ENCODE results near the gene SNTB2.

SNTB2 gene

GRCh38 chr16:69324585-69325253 lies 137.8 kb downstream of the SNTB2 start:
- no peak for TF ChIP-seq POLR2A (IDR thresholded peaks at IDR 0.05; ENCODE audit: low read depth, low read length)
- TF ChIP-seq TAF1 (IDR thresholded peaks at IDR 0.05; ENCODE audit: borderline replicate concordance, low read depth, low read length) = no peak
- peak; percentile 53; the same call in 1 of the 2 replicates for TF ChIP-seq POLR2AphosphoS5 (IDR thresholded peaks at IDR 0.05; ENCODE audit: low read depth, low read length)
- FAIRE-seq (no peak), DNase-seq (ENCODE audit: insufficient read length) (no peak)

- FAIRE-seq (no peak), DNase-seq (ENCODE audit: insufficient read length) (no peak)
- TF ChIP-seq TAF1 (IDR thresholded peaks at IDR 0.05; ENCODE audit: borderline replicate concordance, low read depth, low read length) (no peak), POLR2AphosphoS5 (IDR thresholded peaks at IDR 0.05; ENCODE audit: low read depth, low read length) (no peak), POLR2A (IDR thresholded peaks at IDR 0.05; ENCODE audit: low read depth, low read length) (no peak)
These were observed 138.8 kb downstream of the SNTB2 start for GRCh38 chr16:69325784-69326171.

GRCh38 chr16:69326172-69326873 lies 139.4 kb downstream of the SNTB2 start:
- FAIRE-seq (no peak), DNase-seq (ENCODE audit: insufficient read length) (no peak)

GRCh38 chr16:69327585-69328310 lies 140.8 kb downstream of the SNTB2 start:
- no peak for DNase-seq (ENCODE audit: insufficient read length)
- no peak for TF ChIP-seq POLR2AphosphoS5 (IDR thresholded peaks at IDR 0.05; ENCODE audit: low read depth, low read length)
- TF ChIP-seq POLR2A (IDR thresholded peaks at IDR 0.05; ENCODE audit: low read depth, low read length) = no peak
- TF ChIP-seq TAF1 (IDR thresholded peaks at IDR 0.05; ENCODE audit: borderline replicate concordance, low read depth, low read length) = no peak
- no peak for FAIRE-seq

More at GRCh38 chr16:69326172-69326873, 139.4 kb downstream of the SNTB2 start:
- TF ChIP-seq POLR2A (IDR thresholded peaks at IDR 0.05; ENCODE audit: low read depth, low read length) (no peak), TAF1 (IDR thresholded peaks at IDR 0.05; ENCODE audit: borderline replicate concordance, low read depth, low read length) (no peak), POLR2AphosphoS5 (IDR thresholded peaks at IDR 0.05; ENCODE audit: low read depth, low read length) (no peak; the same call in 1 of the 2 replicates)

- FAIRE-seq (no peak), DNase-seq (ENCODE audit: insufficient read length) (no peak)
- TF ChIP-seq POLR2A (IDR thresholded peaks at IDR 0.05; ENCODE audit: low read depth, low read length) (no peak), POLR2AphosphoS5 (IDR thresholded peaks at IDR 0.05; ENCODE audit: low read depth, low read length) (0 out of 2 replicates have a peak, but pooled peaks have one; percentile 9)
These were observed 141.9 kb downstream of the SNTB2 start for GRCh38 chr16:69328854-69329316.

GRCh38 chr16:69329369-69330285 lies 142.7 kb downstream of the SNTB2 start:
- FAIRE-seq (no peak), DNase-seq (ENCODE audit: insufficient read length) (peak; percentile 54)
- TF ChIP-seq POLR2AphosphoS5 (IDR thresholded peaks at IDR 0.05; ENCODE audit: low read depth, low read length) = no peak
- no peak for TF ChIP-seq TAF1 (IDR thresholded peaks at IDR 0.05; ENCODE audit: borderline replicate concordance, low read depth, low read length)
- TF ChIP-seq POLR2A (IDR thresholded peaks at IDR 0.05; ENCODE audit: low read depth, low read length) = no peak

- FAIRE-seq (peak; percentile 90), DNase-seq (ENCODE audit: insufficient read length) (peak; percentile 90)
- no peak for TF ChIP-seq TAF1 (IDR thresholded peaks at IDR 0.05; ENCODE audit: borderline replicate concordance, low read depth, low read length)
- TF ChIP-seq POLR2A (IDR thresholded peaks at IDR 0.05; ENCODE audit: low read depth, low read length) = peak; percentile 88
- peak; percentile 83; the same call in 1 of the 2 replicates for TF ChIP-seq POLR2AphosphoS5 (IDR thresholded peaks at IDR 0.05; ENCODE audit: low read depth, low read length)
These were observed 143.5 kb downstream of the SNTB2 start, which contains the start of gene PDF for GRCh38 chr16:69330286-69331109. PDF (minus strand) TSS chr16:69330588; CDS start chr16:69330570, 18 bp downstream.

GRCh38 chr16:69334696-69335095 lies 147.7 kb downstream of the SNTB2 start:
- FAIRE-seq (no peak), DNase-seq (ENCODE audit: insufficient read length) (no peak)
- TF ChIP-seq POLR2AphosphoS5 (IDR thresholded peaks at IDR 0.05; ENCODE audit: low read depth, low read length) (no peak), POLR2A (IDR thresholded peaks at IDR 0.05; ENCODE audit: low read depth, low read length) (no peak), TAF1 (IDR thresholded peaks at IDR 0.05; ENCODE audit: borderline replicate concordance, low read depth, low read length) (no peak)

GRCh38 chr16:69338557-69339288 lies 151.8 kb downstream of the SNTB2 start:
- no peak for DNase-seq (ENCODE audit: insufficient read length)
- TF ChIP-seq POLR2AphosphoS5 (IDR thresholded peaks at IDR 0.05; ENCODE audit: low read depth, low read length) (no peak), TAF1 (IDR thresholded peaks at IDR 0.05; ENCODE audit: borderline replicate concordance, low read depth, low read length) (no peak), POLR2A (IDR thresholded peaks at IDR 0.05; ENCODE audit: low read depth, low read length) (no peak)
- FAIRE-seq = no peak

All from GM12892 (cell line).